ENCODE data around the gene SLC30A9. TPM values are rescaled to one million over a fixed set of nuclear protein-coding genes. Genes with fewer than 3 reads are reported as not detected.
A peak's percentile ranks its signal among the peaks of the same experiment; 100 is the strongest.

The SLC30A9 gene
- total RNA-seq, 1 donor from 2014 or later: 59.3 TPM

DNA sequence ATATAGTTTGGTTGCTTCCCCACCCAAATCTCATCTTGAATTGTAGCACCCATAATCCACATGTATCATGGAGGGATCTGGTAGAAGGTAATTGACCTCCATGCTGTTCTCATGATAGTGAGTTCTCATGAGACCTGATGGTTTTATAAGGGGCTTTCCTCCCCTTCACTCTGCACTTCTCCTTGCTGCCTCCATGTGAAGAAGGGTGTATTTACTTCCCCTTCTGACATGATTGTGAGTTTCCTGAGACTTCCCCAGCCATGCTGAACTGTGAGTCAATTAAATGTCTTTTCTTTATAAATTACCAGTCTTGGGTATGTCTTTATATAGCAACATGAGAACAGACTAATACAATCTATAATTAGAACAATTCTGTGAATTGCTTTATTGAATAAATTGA lies 20.7 kb upstream of the SLC30A9 start:
- no peaks in the 10 kb centered on the region for H4K20me1 ChIP-seq (ENCODE audit: insufficient read depth, low read length)
- no peak overlapping the region for H2AFZ ChIP-seq (ENCODE audit: low read depth, low read length)
- no peak overlapping the region for H3K4me3 Mint-ChIP-seq (ENCODE audit: unreplicated experiment)
- FAIRE-seq: no peak
- no peak for DNase-seq (ENCODE audit: low read depth)
- no peak overlapping the region for H3K4me3 ChIP-seq (ENCODE audit: insufficient read depth, low read depth, low read length)
- H3K9ac ChIP-seq (ENCODE audit: low read length): no peak overlapping the region
- no peaks in the 10 kb centered on the region for H3K4me1 Mint-ChIP-seq (ENCODE audit: low read depth, unreplicated experiment)
- H3K4me2 ChIP-seq (ENCODE audit: low read length): no peak overlapping the region
- H3K36me3 Mint-ChIP-seq (ENCODE audit: low read depth, unreplicated experiment): peaks cover 3% of the 10 kb centered on the region
- no peaks in the 10 kb centered on the region for H3K79me2 ChIP-seq (ENCODE audit: insufficient read depth, low read length)
- H3K27me3 Mint-ChIP-seq (ENCODE audit: low read depth, unreplicated experiment): no peaks in the 10 kb centered on the region
- H3K27ac ChIP-seq (ENCODE audit: low read depth, low read length): no peak overlapping the region
- no peaks in the 10 kb centered on the region for H3K27me3 ChIP-seq (ENCODE audit: insufficient read depth, low read length)
- H3K27ac Mint-ChIP-seq (ENCODE audit: unreplicated experiment): no peak overlapping the region
- no peak for TF ChIP-seq EZH2 (IDR thresholded peaks at IDR 0.05; ENCODE audit: insufficient read depth, low read length)
- no peaks in the 10 kb centered on the region for H3K36me3 ChIP-seq (ENCODE audit: insufficient read depth, low read length)
- H3K9me3 Mint-ChIP-seq (ENCODE audit: unreplicated experiment): peaks cover 11% of the 10 kb centered on the region
- H3K9me3 ChIP-seq (ENCODE audit: insufficient read depth, low read depth, low read length): peaks cover 7% of the 10 kb centered on the region
- no peaks in the 10 kb centered on the region for H3K4me1 ChIP-seq (ENCODE audit: insufficient read depth, low read length)

GRCh38 chr4:41975341-41975740 lies 15.0 kb upstream of the SLC30A9 start:
- no peak for TF ChIP-seq CTCF (IDR thresholded peaks at IDR 0.05; ENCODE audit: insufficient read depth, low read depth, low read length)
- TF ChIP-seq EZH2 (IDR thresholded peaks at IDR 0.05; ENCODE audit: insufficient read depth, low read length): no peak
- no peak overlapping the region for H3K4me3 Mint-ChIP-seq (ENCODE audit: unreplicated experiment)
- no peaks in the 10 kb centered on the region for H3K27me3 Mint-ChIP-seq (ENCODE audit: low read depth, unreplicated experiment)
- no peaks in the 10 kb centered on the region for H3K36me3 Mint-ChIP-seq (ENCODE audit: low read depth, unreplicated experiment)
- no peaks in the 10 kb centered on the region for H3K9me3 Mint-ChIP-seq (ENCODE audit: unreplicated experiment)
- H2AFZ ChIP-seq (ENCODE audit: low read depth, low read length): no peak overlapping the region
- no peak overlapping the region for H3K27ac Mint-ChIP-seq (ENCODE audit: unreplicated experiment)
- H3K4me1 ChIP-seq (ENCODE audit: insufficient read depth, low read length): no peaks in the 10 kb centered on the region
- no peaks in the 10 kb centered on the region for H4K20me1 ChIP-seq (ENCODE audit: insufficient read depth, low read length)
- H3K36me3 ChIP-seq (ENCODE audit: insufficient read depth, low read length): no peaks in the 10 kb centered on the region
- H3K9ac ChIP-seq (ENCODE audit: low read length): no peak overlapping the region
- H3K4me1 Mint-ChIP-seq (ENCODE audit: low read depth, unreplicated experiment): peaks cover 10% of the 10 kb centered on the region
- DNase-seq (ENCODE audit: low read depth) (no peak), FAIRE-seq (no peak)
- H3K9me3 ChIP-seq (ENCODE audit: insufficient read depth, low read depth, low read length): no peaks in the 10 kb centered on the region
- no peak overlapping the region for H3K4me3 ChIP-seq (ENCODE audit: insufficient read depth, low read depth, low read length)
- H3K4me2 ChIP-seq (ENCODE audit: low read length): no peak overlapping the region
- H3K79me2 ChIP-seq (ENCODE audit: insufficient read depth, low read length): no peaks in the 10 kb centered on the region
- H3K27me3 ChIP-seq (ENCODE audit: insufficient read depth, low read length): no peaks in the 10 kb centered on the region
- no peak overlapping the region for H3K27ac ChIP-seq (ENCODE audit: low read depth, low read length)

GRCh38 chr4:41976775-41977516 lies 13.4 kb upstream of the SLC30A9 start:
- Mint-ChIP-seq H3K27me3 (ENCODE audit: low read depth, unreplicated experiment) (no peaks in the 10 kb centered on the region), H3K4me1 (ENCODE audit: low read depth, unreplicated experiment) (peaks cover 10% of the 10 kb centered on the region), H3K4me3 (ENCODE audit: unreplicated experiment) (no peak overlapping the region), H3K36me3 (ENCODE audit: low read depth, unreplicated experiment) (peaks cover 2% of the 10 kb centered on the region), H3K27ac (ENCODE audit: unreplicated experiment) (peak overlapping the region; percentile 60), H3K9me3 (ENCODE audit: unreplicated experiment) (no peaks in the 10 kb centered on the region)
- Histone ChIP-seq H3K36me3 (ENCODE audit: insufficient read depth, low read length) (no peaks in the 10 kb centered on the region), H2AFZ (ENCODE audit: low read depth, low read length) (no peak overlapping the region), H4K20me1 (ENCODE audit: insufficient read depth, low read length) (no peaks in the 10 kb centered on the region), H3K4me2 (ENCODE audit: low read length) (no peak overlapping the region), H3K4me1 (ENCODE audit: insufficient read depth, low read length) (no peaks in the 10 kb centered on the region), H3K27ac (ENCODE audit: low read depth, low read length) (no peak overlapping the region), H3K9ac (ENCODE audit: low read length) (no peak overlapping the region), H3K27me3 (ENCODE audit: insufficient read depth, low read length) (no peaks in the 10 kb centered on the region), H3K9me3 (ENCODE audit: insufficient read depth, low read depth, low read length) (no peaks in the 10 kb centered on the region), H3K4me3 (ENCODE audit: insufficient read depth, low read depth, low read length) (no peak overlapping the region), H3K79me2 (ENCODE audit: insufficient read depth, low read length) (no peaks in the 10 kb centered on the region)
- TF ChIP-seq CTCF (IDR thresholded peaks at IDR 0.05; ENCODE audit: insufficient read depth, low read depth, low read length): no peak
- TF ChIP-seq EZH2 (IDR thresholded peaks at IDR 0.05; ENCODE audit: insufficient read depth, low read length): no peak
- no peak for FAIRE-seq
- no peak for DNase-seq (ENCODE audit: low read depth)
